GM12874 (cell line): ENCODE measurements around the gene ITPK1.

Experiments
- TF ChIP-seq, protein P1 (sequence below): IDR thresholded peaks from 2 replicates; pipeline ENCODE4 v1.5.1; 2011; ENCODE audit warnings: low read depth, mild to moderate bottlenecking, control low read depth, low read length, moderate library complexity; ENCODE audit not compliant: insufficient read depth

ITPK1 gene

DNA sequence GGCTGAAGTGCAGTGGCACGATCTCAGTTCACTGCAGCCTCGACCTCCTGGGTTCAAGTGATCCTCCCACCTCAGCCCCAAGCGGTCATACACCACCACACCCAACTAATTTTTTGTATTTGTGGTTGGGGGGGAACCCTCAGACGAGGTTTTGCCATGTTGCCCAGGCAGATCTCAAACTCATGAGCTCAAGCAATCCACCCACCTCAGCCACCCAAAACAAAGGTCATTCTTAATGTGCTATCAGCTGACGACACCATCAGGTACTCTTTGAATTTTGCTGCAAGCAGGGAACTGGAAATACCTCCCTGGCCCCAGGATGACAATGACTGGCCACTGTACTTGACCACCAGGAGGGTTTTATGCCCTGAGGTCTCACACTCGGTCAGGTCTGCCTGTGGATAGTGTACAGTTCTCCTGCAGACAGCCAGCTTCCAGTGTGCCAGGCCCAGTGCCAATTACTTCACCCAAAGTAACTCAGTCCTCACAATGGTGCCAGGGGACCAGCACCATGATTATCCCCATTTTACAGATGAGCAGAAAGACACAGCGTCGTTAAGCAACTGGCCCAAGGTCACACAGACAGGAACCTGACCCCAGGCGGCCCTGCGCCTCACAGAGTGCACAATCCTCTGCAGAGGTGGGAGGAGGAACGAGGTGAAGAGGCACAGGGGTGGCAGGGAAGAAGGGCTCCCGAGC lies 42.9 kb downstream of the ITPK1 start:
- TF ChIP-seq, protein P1, sequence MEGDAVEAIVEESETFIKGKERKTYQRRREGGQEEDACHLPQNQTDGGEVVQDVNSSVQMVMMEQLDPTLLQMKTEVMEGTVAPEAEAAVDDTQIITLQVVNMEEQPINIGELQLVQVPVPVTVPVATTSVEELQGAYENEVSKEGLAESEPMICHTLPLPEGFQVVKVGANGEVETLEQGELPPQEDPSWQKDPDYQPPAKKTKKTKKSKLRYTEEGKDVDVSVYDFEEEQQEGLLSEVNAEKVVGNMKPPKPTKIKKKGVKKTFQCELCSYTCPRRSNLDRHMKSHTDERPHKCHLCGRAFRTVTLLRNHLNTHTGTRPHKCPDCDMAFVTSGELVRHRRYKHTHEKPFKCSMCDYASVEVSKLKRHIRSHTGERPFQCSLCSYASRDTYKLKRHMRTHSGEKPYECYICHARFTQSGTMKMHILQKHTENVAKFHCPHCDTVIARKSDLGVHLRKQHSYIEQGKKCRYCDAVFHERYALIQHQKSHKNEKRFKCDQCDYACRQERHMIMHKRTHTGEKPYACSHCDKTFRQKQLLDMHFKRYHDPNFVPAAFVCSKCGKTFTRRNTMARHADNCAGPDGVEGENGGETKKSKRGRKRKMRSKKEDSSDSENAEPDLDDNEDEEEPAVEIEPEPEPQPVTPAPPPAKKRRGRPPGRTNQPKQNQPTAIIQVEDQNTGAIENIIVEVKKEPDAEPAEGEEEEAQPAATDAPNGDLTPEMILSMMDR = no peak

DNA sequence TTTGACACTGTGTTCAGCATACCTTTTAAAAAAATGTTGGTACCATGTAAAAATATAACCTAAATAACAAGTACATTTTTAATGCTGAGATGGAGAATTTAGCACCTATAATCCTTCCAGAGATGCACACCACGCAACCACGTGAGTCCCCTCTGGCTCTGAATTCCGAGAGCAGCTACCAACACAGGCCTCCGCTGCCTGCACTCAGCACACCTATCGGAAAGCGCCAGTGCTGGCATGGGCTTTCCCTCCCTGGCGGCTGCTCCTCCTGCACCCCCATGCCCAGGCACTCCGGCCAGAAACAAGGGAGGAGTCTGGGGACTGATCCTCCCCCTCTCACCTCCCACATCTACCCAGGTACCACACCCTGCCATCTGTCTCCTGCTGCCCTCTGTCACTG lies 47.0 kb downstream of the ITPK1 start:
- TF ChIP-seq, protein P1 = no peak

DNA sequence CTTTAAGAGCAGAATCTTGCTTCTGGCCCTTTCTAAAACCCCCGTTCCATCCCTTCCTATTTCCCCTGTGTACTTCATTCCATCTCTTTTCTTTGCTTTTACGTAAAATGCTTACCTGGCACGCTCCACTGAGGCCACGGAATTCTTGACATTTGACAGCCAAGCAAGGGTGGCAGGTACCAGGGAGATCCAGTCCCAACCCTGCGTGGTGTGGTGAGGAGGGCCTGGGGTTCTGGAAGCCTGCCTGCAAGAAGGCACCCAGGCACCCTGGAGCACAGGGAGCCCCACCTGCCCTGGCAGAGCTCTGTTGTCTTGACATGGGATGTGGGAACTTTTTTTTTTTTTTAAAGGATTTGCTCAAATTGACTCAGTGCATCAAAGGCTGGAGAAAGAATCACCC lies 48.6 kb downstream of the ITPK1 start:
- TF ChIP-seq, protein P1 = no peak

DNA sequence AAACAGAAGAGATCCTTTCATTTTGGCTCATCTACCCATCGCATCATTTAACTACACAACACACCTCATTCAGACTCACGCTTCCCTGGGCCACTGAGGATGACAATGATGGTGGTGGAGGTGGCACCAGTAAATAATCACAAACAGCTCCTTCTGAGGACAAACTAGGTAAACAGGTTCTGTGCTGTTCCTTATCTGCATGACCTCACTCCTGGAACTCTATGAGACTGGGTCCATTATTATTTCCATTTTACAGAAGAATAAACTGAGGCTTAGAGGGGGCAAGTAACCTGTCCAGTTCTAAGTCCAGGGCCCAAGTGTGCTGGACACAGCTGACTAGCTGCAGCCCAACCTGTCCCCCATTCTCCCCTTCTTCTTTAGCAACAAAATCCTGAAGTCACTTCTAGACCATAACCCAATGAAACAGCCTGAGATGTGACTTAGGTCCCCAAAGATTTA lies 50.4 kb downstream of the ITPK1 start:
- TF ChIP-seq, protein P1 = no peak

DNA sequence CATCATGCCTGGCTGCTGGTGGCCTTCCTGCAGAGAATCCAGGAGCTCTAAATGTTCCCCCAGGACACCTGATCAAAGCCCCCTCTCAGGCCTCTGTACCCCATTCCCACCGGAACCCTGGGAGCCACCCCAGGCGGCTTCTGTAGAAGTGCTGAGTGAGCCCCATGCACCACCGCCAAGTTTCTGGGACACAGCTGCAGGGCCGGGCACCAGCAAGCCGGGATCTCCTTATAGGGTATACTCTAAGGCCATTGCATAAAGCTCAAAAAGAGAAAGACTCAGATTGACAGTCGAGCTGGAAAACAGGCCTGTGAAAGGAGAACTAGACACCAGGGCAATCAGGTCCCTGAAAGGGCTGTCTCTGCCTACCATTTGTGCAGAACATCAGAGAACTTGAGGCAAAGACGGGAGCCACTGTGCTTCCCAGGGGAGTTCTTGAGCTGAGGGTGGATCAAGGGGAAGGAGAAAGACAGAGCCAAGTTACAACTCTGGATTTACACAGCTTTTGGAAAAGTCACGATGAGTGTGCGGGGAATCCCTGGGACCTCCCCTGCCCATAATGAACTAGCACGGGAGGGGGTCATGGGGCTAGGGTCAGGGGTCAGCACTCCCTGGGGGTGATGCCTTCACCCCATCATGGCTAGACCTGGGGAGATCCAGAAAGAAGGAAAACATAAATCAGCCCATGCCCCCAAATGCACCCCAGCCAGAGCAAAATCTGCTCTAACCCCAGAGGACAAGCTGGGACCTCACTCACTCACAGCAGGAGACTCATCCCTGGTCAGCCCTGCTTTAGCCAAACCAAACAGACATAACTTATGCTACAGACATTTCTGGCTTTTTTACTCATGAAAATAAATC lies 51.1 kb downstream of the ITPK1 start:
- TF ChIP-seq, protein P1 = no peak

DNA sequence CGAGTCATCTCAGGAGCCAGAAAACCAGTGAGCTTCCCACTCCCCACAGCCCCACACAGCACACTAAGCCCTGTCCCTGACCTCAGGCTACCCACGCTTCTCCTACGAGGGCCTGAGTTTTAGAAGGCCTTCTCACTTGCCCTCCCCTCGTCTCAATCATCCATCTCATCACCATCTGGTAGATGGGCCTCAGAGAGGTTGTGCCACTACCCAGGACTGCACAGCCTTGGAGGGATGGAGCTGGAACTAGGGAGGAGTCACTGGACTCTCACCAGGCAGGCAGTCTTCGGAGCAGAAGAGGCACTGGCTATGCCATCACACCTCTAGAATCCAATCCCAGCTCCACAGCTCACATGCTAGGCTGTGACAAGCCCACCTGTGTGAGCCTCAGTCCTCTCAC lies 52.3 kb downstream of the ITPK1 start:
- TF ChIP-seq, protein P1 = no peak

DNA sequence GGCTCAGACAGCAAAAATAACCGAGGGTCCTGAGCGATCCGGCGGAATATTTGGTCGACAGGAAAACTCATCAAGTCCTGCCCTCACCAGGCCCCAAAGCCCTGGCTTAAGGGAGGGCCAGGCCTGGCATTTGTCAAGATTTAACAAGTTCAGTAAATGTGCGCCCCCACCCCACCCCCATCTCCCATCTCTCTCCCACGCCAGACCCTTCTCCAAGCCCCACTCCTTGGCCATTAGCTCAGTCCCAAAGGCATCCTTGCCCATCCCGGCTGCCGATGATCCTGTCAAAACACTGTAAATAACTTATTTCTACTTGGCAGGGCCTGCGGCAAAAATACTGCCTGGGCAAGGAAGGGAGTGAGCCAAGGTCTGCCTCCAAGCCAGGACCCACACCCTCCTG lies 52.8 kb downstream of the ITPK1 start:
- TF ChIP-seq, protein P1 = no peak
